Upper lobe of left lung (tissue), 6 donors: Measurements from ENCODE around the gene DNAJB11. TPM values are rescaled to one million over a fixed set of nuclear protein-coding genes. Genes with fewer than 3 reads are reported as not detected.

ENCODE experiments used
- ATAC-seq, 2 donors: fragments of 200-7000 bp; cut with Tn5 transposase; one replicate each; pipeline ENCODE4 v1.9.1; 2022; ENCODE audit warnings: mild to moderate bottlenecking in 2 of 2, moderate library complexity in 2 of 2; ENCODE audit not compliant: low FRiP score in 2 of 2
- DNase-seq, 2 donors: peaks; one replicate each; pipeline ENCODE4 v3.0.0-alpha.2; 2019 to 2020
- H3K27ac ChIP-seq, 4 donors: fragments of 200-600 bp; sonication (generic); one replicate each; pipeline ENCODE4 v1.5.1; 2016 to 2019
- H3K27me3 ChIP-seq, 4 donors: fragments of 200-600 bp; sonication (generic); one replicate each; pipeline ENCODE4 v1.5.1; 2017 to 2019
- H3K36me3 ChIP-seq, 4 donors: fragments of 200-600 bp; sonication (generic); one replicate each; pipeline ENCODE4 v1.5.1; 2016 to 2019
- H3K4me1 ChIP-seq, 4 donors: fragments of 200-600 bp; sonication (generic); one replicate each; pipeline ENCODE4 v1.5.1; 2018 to 2019
- H3K4me3 ChIP-seq, 4 donors: fragments of 200-600 bp; sonication (generic); one replicate each; pipeline ENCODE4 v1.5.1; 2017 to 2019; ENCODE audit warnings: mild to moderate bottlenecking in 2 of 4, moderate library complexity in 1 of 4
- H3K9me3 ChIP-seq, 4 donors: fragments of 200-600 bp; sonication (generic); one replicate each; pipeline ENCODE4 v1.5.1; 2018 to 2019
- EP300 ChIP-seq, 4 donors: sonication (generic); formaldehyde crosslinking; IDR thresholded peaks; one replicate each; pipeline ENCODE4 v1.5.1; 2017; ENCODE audit warnings: antibody characterized with exemption in 4 of 4, control low read depth in 2 of 4
- POLR2A ChIP-seq, 4 donors: fragments of 450-650 bp; IDR thresholded peaks; one replicate each; pipeline ENCODE4 v1.5.1; 2016 to 2017; ENCODE audit warnings: antibody characterized with exemption in 4 of 4, mild to moderate bottlenecking in 2 of 4
- POLR2AphosphoS5 ChIP-seq, 2 donors: sonication (generic); formaldehyde crosslinking; IDR thresholded peaks; one replicate each; pipeline ENCODE4 v1.5.1; 2017; ENCODE audit warnings: antibody characterized with exemption in 2 of 2
- WGBS, 2 donors: methylation state at CpG; one replicate each; pipeline ENCODE4 v1.1.5; 2017 to 2018; 5-methylcytosine and 5-hydroxymethylcytosine counted together
- total RNA-seq, 6 donors: library from RNA; depleted of rRNA in 4 of 6; stranded (reverse); fragments of >200 nt in 4 of 6; gene quantifications; one replicate each; pipeline versions ENCODE4 v1.1.0 to v1.2.1, GENCODE V29; 2016 to 2021
- TF ChIP-seq, protein P1 (sequence below), 6 experiments: fragments of 450-650 bp in 4 of 6; fragments of 200-600 bp in 2 of 6; sonication (generic) in 2 of 6; IDR thresholded peaks; one replicate each; pipeline ENCODE4 v1.5.1; 2016 to 2019; ENCODE audit warnings: antibody characterized with exemption in 6 of 6
- donor health status: DM: no; HTN: no; CAD: no; lungs with moderate emphysema.
- donor health status: DM: no; HTN: yes; CAD: no; lungs with severe emphysema.

Gene DNAJB11
- total RNA-seq, 6 donors from 2014 or later, result 10.5 to 52.7 (median 38.9) TPM

DNA sequence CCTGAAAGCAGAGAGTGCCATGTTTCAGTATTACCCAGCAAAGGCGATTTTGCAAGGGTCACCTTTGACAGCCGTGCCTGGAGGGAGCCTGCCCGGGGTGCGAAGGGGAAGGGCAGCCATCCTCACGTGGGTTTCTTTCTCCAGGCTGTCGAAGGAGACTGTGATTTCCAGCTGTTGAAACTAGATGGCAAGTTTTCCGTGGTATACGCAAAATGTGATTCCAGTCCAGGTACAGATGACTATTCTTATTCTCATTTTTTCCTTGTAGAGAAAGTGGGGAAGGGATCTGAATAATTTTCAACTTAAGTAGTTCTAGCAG is 45.7 kb downstream of the DNAJB11 start:
- ATAC-seq, result no peak
- 85 to 87% methylated on average over 8 of the region's 8 CpGs for WGBS, 2 donors
- H3K4me1 ChIP-seq, result peaks cover 7 to 10% (median 8%) of the 10 kb centered on the region in 4 donors

DNA sequence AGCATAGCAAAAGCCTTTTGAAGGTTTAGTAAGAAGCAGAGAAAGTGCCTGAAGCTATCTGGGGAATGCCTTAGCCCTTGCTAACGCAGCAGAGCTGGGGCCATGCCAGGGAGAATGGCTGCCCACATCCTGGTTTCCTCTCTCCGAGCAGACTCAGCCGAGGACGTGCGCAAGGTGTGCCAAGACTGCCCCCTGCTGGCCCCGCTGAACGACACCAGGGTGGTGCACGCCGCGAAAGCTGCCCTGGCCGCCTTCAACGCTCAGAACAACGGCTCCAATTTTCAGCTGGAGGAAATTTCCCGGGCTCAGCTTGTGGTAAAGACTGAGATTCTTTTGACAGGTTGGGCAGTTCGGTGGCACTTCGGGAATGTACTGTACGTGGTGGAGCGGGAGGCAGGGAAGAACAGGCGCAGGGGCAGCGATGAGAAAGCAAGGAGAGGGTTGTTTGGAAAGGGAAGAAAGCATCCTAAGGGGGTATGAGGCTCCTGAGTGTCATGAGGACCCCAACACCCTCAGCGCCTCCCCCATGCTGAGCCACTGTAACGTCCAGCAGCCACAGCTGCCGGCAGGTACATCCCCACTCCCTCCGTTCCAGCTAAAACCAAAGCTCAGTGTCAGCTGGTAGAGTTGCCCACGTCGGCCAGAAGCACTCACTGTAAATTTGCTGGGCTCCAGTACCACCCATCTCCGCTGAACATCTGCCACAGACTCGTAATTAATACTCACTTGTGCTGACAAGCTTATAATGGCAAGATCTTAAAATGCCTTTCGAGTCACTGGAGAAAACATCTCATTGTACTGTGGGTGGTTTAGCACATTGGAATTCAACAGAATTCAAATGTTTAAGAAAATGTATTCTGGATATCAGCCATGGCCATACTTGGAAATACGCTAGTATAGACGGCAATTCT is 46.8 kb downstream of the DNAJB11 start:
- WGBS, 2 donors, result 20 to 28% methylated on average over 19 to 31 of the region's 31 CpGs
- no peaks in the 10 kb centered on the region for H3K9me3 ChIP-seq
- ATAC-seq (peak; percentile 95 to 96), DNase-seq (peak; percentile 89 to 92)
- H3K4me3 ChIP-seq, result no peak overlapping the region
- peak overlapping the region in 1 of 4 donors; percentile 19 for H3K27ac ChIP-seq
- TF ChIP-seq POLR2A (IDR thresholded peaks at IDR 0.05) (no peak), POLR2AphosphoS5 (IDR thresholded peaks at IDR 0.05) (no peak), EP300 (IDR thresholded peaks at IDR 0.05) (no peak)
- TF ChIP-seq, protein P1, sequence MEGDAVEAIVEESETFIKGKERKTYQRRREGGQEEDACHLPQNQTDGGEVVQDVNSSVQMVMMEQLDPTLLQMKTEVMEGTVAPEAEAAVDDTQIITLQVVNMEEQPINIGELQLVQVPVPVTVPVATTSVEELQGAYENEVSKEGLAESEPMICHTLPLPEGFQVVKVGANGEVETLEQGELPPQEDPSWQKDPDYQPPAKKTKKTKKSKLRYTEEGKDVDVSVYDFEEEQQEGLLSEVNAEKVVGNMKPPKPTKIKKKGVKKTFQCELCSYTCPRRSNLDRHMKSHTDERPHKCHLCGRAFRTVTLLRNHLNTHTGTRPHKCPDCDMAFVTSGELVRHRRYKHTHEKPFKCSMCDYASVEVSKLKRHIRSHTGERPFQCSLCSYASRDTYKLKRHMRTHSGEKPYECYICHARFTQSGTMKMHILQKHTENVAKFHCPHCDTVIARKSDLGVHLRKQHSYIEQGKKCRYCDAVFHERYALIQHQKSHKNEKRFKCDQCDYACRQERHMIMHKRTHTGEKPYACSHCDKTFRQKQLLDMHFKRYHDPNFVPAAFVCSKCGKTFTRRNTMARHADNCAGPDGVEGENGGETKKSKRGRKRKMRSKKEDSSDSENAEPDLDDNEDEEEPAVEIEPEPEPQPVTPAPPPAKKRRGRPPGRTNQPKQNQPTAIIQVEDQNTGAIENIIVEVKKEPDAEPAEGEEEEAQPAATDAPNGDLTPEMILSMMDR (IDR thresholded peaks at IDR 0.05), result peak; percentile 71 to 93 (median 88)
- no peaks in the 10 kb centered on the region for H3K36me3 ChIP-seq
- H3K27me3 ChIP-seq, result no peaks in the 10 kb centered on the region
- peaks cover 7 to 10% (median 8%) of the 10 kb centered on the region in 4 donors for H3K4me1 ChIP-seq

More for the DNA sequence above, 45.7 kb downstream of the DNAJB11 start:
- H3K9me3 ChIP-seq, result no peaks in the 10 kb centered on the region
- DNase-seq, result peak in 1 of 2 donors; percentile 18
- no peak overlapping the region for H3K4me3 ChIP-seq
- no peaks in the 10 kb centered on the region for H3K27me3 ChIP-seq
- no peak overlapping the region for H3K27ac ChIP-seq
- H3K36me3 ChIP-seq, result no peaks in the 10 kb centered on the region
- no peak for TF ChIP-seq POLR2A (IDR thresholded peaks at IDR 0.05)
- no peak for TF ChIP-seq POLR2AphosphoS5 (IDR thresholded peaks at IDR 0.05)
- TF ChIP-seq, protein P1 (IDR thresholded peaks at IDR 0.05), result no peak

- H3K4me1 ChIP-seq, result peaks cover 7 to 10% (median 8%) of the 10 kb centered on the region in 4 donors
- no peaks in the 10 kb centered on the region for H3K36me3 ChIP-seq
- H3K27me3 ChIP-seq, result no peaks in the 10 kb centered on the region
- no peak for TF ChIP-seq POLR2A (IDR thresholded peaks at IDR 0.05)
- TF ChIP-seq, protein P1 (IDR thresholded peaks at IDR 0.05), result no peak
- no peak for TF ChIP-seq POLR2AphosphoS5 (IDR thresholded peaks at IDR 0.05)
- no peak for TF ChIP-seq EP300 (IDR thresholded peaks at IDR 0.05)
- 63 to 80% methylated on average over 8 of the region's 8 CpGs for WGBS, 2 donors
- no peaks in the 10 kb centered on the region for H3K9me3 ChIP-seq
- no peak overlapping the region for H3K4me3 ChIP-seq
- H3K27ac ChIP-seq, result no peak overlapping the region
- no peak for DNase-seq
- no peak for ATAC-seq
These were observed 47.9 kb downstream of the DNAJB11 start for GRCh38 chr3:186618318-186618938.

GRCh38 chr3:186619787-186620212 is 49.3 kb downstream of the DNAJB11 start:
- no peak for DNase-seq
- no peak for ATAC-seq
- WGBS, 2 donors, result 91 to 93% methylated on average over 5 of the region's 5 CpGs

More at GRCh38 chr3:186619787-186620212, 49.3 kb downstream of the DNAJB11 start:
- Histone ChIP-seq H3K36me3 (no peaks in the 10 kb centered on the region), H3K27me3 (no peaks in the 10 kb centered on the region), H3K4me3 (no peak overlapping the region), H3K9me3 (no peaks in the 10 kb centered on the region), H3K4me1 (peaks cover 7 to 10% (median 8%) of the 10 kb centered on the region in 4 donors), H3K27ac (no peak overlapping the region)
- TF ChIP-seq, protein P1 (IDR thresholded peaks at IDR 0.05), result no peak
- TF ChIP-seq POLR2A (IDR thresholded peaks at IDR 0.05), result no peak
- no peak for TF ChIP-seq EP300 (IDR thresholded peaks at IDR 0.05)
- TF ChIP-seq POLR2AphosphoS5 (IDR thresholded peaks at IDR 0.05), result no peak
